HUES6 (cell line): ENCODE data around the gene SPATA24.

Experiments
- H3K27ac ChIP-seq: 2 replicates; pipeline ENCODE4 v1.7.0; 2013; ENCODE audit warnings: low read depth, mild to moderate bottlenecking, low read length, inconsistent platforms
- H3K27me3 ChIP-seq: 2 replicates; pipeline ENCODE4 v1.6.1; 2013; ENCODE audit warnings: low read length; ENCODE audit not compliant: control insufficient read depth, insufficient read depth
- H3K36me3 ChIP-seq: 2 replicates; pipeline ENCODE4 v1.6.1; 2013; ENCODE audit warnings: low read length; ENCODE audit not compliant: control insufficient read depth, insufficient read depth
- H3K4me1 ChIP-seq: 2 replicates; pipeline ENCODE4 v1.6.1; 2013; ENCODE audit warnings: low read length; ENCODE audit not compliant: control insufficient read depth, insufficient read depth
- H3K4me3 ChIP-seq: 2 replicates; pipeline ENCODE4 v1.5.1; 2013; ENCODE audit warnings: low read depth, low read length
- H3K9ac ChIP-seq: one replicate; pipeline ENCODE4 v1.6.1; 2013; ENCODE audit warnings: mild to moderate bottlenecking, low read length
- H3K9me3 ChIP-seq: 2 replicates; pipeline ENCODE4 v1.6.1; 2013; ENCODE audit warnings: low read depth, low read length; ENCODE audit not compliant: control insufficient read depth, insufficient read depth

The SPATA24 gene

GRCh38 chr5:139386050-139386438 is 17.8 kb downstream of the SPATA24 start:
- Histone ChIP-seq H3K4me3 (no peak overlapping the region), H3K9me3 (no peaks in the 10 kb centered on the region), H3K27me3 (no peaks in the 10 kb centered on the region), H3K9ac (no peak overlapping the region), H3K27ac (no peak overlapping the region), H3K36me3 (no peaks in the 10 kb centered on the region), H3K4me1 (peaks cover 12% of the 10 kb centered on the region)

GRCh38 chr5:139385061-139386049 is 18.5 kb downstream of the SPATA24 start:
- H3K9ac ChIP-seq, result no peak overlapping the region
- no peaks in the 10 kb centered on the region for H3K36me3 ChIP-seq
- H3K27me3 ChIP-seq, result no peaks in the 10 kb centered on the region
- no peaks in the 10 kb centered on the region for H3K9me3 ChIP-seq
- H3K4me3 ChIP-seq, result no peak overlapping the region
- no peak overlapping the region for H3K27ac ChIP-seq
- H3K4me1 ChIP-seq, result peaks cover 12% of the 10 kb centered on the region

- H3K9ac ChIP-seq, result no peak overlapping the region
- peaks cover 12% of the 10 kb centered on the region for H3K4me1 ChIP-seq
- H3K36me3 ChIP-seq, result no peaks in the 10 kb centered on the region
- no peaks in the 10 kb centered on the region for H3K27me3 ChIP-seq
- H3K9me3 ChIP-seq, result no peaks in the 10 kb centered on the region
- no peak overlapping the region for H3K4me3 ChIP-seq
- no peak overlapping the region for H3K27ac ChIP-seq
Observed at GRCh38 chr5:139384591-139385051, 19.3 kb downstream of the SPATA24 start.

- no peak overlapping the region for H3K9ac ChIP-seq
- no peak overlapping the region for H3K4me3 ChIP-seq
- no peaks in the 10 kb centered on the region for H3K27me3 ChIP-seq
- no peak overlapping the region for H3K27ac ChIP-seq
- H3K9me3 ChIP-seq, result no peaks in the 10 kb centered on the region
- no peaks in the 10 kb centered on the region for H3K36me3 ChIP-seq
- H3K4me1 ChIP-seq, result peaks cover 13% of the 10 kb centered on the region
Observed at GRCh38 chr5:139383993-139384590, 19.8 kb downstream of the SPATA24 start.

GRCh38 chr5:139383275-139383992 is 20.5 kb downstream of the SPATA24 start, which contains the start of gene SLC23A1:
Gene SLC23A1, minus strand, starts transcription at chr5:139383297. Its CDS starts 44 bp downstream, at chr5:139383253.
- no peaks in the 10 kb centered on the region for H3K27me3 ChIP-seq
- no peak within 1 kb of the TSS for H3K9ac ChIP-seq
- H3K4me3 ChIP-seq, result no peak within 1 kb of the TSS
- H3K36me3 ChIP-seq, result no peaks in the 10 kb centered on the region
- H3K9me3 ChIP-seq, result no peaks in the 10 kb centered on the region
- peaks cover 17% of the 10 kb centered on the region for H3K4me1 ChIP-seq
- H3K27ac ChIP-seq, result no peak within 1 kb of the TSS

GRCh38 chr5:139382807-139383206 is 21.1 kb downstream of the SPATA24 start:
- Histone ChIP-seq H3K36me3 (no peaks in the 10 kb centered on the region), H3K27me3 (no peaks in the 10 kb centered on the region), H3K27ac (no peak overlapping the region), H3K9me3 (no peaks in the 10 kb centered on the region), H3K4me1 (peaks cover 14% of the 10 kb centered on the region), H3K4me3 (no peak overlapping the region), H3K9ac (no peak overlapping the region)

- H3K36me3 ChIP-seq, result no peaks in the 10 kb centered on the region
- no peaks in the 10 kb centered on the region for H3K9me3 ChIP-seq
- H3K4me3 ChIP-seq, result no peak overlapping the region
- H3K27me3 ChIP-seq, result no peaks in the 10 kb centered on the region
- H3K4me1 ChIP-seq, result peaks cover 11% of the 10 kb centered on the region
- H3K27ac ChIP-seq, result no peak overlapping the region
- H3K9ac ChIP-seq, result no peak overlapping the region
Observed at GRCh38 chr5:139381837-139382761, 21.8 kb downstream of the SPATA24 start.

- Histone ChIP-seq H3K4me3 (no peak overlapping the region), H3K27me3 (no peaks in the 10 kb centered on the region), H3K4me1 (peaks cover 11% of the 10 kb centered on the region), H3K9me3 (no peaks in the 10 kb centered on the region), H3K36me3 (no peaks in the 10 kb centered on the region), H3K27ac (no peak overlapping the region), H3K9ac (no peak overlapping the region)
Observed at GRCh38 chr5:139379626-139380449, 24.1 kb downstream of the SPATA24 start.

- no peak overlapping the region; the same call in 1 of the 2 replicates for H3K4me3 ChIP-seq
- H3K27me3 ChIP-seq, result no peaks in the 10 kb centered on the region
- H3K27ac ChIP-seq, result no peak overlapping the region
- H3K9me3 ChIP-seq, result no peaks in the 10 kb centered on the region
- H3K36me3 ChIP-seq, result no peaks in the 10 kb centered on the region
- H3K9ac ChIP-seq, result no peak overlapping the region
- peaks cover 11% of the 10 kb centered on the region for H3K4me1 ChIP-seq
Observed at GRCh38 chr5:139378941-139379361, 24.9 kb downstream of the SPATA24 start.
